Measurements from ENCODE around the gene EPGN. TPM values are rescaled to one million over a fixed set of nuclear protein-coding genes. Genes with fewer than 3 reads are reported as not detected.

The EPGN gene
- total RNA-seq, 5 donors from 2014 or later (not counting 1 experiment from before 2014, with no cell fraction given) = 0.77 to 4.0 TPM; not detected in 3

DNA sequence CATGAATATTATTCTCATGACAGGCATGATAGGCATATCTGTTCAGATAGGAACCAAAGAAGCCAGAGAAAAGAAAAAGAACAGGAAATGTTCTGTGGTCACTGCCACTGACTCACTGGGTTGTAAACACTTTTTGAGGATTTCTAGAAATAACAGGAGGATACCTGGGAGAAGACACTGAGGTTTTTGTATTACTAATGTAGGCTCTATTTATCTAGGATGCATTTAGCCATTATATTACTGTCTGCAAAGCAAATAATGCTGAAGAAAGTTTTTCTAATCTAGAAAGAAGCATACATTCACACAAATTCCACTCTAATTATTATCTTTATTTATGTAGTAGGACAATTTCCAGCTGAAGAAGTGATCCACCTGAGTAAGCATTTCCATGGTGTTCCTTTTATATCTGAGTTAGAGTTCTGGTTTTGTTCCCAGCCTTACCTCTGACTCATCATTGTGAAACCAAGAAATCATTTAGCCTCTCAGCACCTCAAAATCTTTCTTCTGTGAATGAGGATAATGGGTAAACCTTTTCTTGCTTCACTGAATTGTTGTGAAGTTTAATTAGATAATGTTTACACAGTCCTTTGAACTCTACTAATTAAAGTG lies 40.2 kb upstream of the EPGN start:
- Mint-ChIP-seq H3K27ac (no peak overlapping the region), H3K27me3 (no peaks in the 10 kb centered on the region)
- CTCF ChIA-PET = no interaction called here

DNA sequence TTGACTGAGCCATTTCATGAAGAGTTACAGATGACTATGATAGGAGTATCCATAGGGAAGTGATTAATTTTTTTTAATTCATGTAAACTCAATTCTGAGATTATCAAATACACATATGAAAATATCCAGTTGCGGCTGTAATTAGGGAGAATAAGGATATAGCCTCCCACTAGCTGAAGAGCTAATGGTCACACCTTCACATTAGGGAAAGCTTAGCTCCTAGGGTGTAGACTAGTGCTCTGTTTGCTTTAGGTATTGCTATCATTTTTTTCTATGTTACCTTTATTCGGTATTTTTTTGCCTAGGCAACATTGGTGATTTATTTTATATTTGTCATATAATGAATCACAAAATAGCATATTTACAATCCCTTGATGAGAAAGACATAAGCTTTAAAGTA lies 39.6 kb upstream of the EPGN start:
- DNase-seq (no peak), ATAC-seq (replicated peaks in 1 of 4) (no peak)
- H3K9me3 ChIP-seq = no peaks in the 10 kb centered on the region
- no peaks in the 10 kb centered on the region for H3K27me3 ChIP-seq (replicated peaks in 1 of 2; ENCODE audit: control insufficient read depth in 2 of 2, extremely low read depth in 1 of 2, insufficient read depth in 2 of 2, low read length in 1 of 2)
- H3K27me3 Mint-ChIP-seq = no peaks in the 10 kb centered on the region
- no peak overlapping the region for H3K4me3 ChIP-seq (ENCODE audit: control insufficient read depth in 1 of 2, extremely low read depth in 1 of 2, low read length in 1 of 2)
- H3K36me3 Mint-ChIP-seq = no peaks in the 10 kb centered on the region
- H3K27ac Mint-ChIP-seq = no peak overlapping the region
- H3K4me3 Mint-ChIP-seq = no peak overlapping the region
- no CpG with 5 or more reads among the region's 2 CpGs for WGBS (ENCODE audit: insufficient coverage)
- no peaks in the 10 kb centered on the region for H3K36me3 ChIP-seq (ENCODE audit: control insufficient read depth in 2 of 2, extremely low read depth in 1 of 2, insufficient read depth in 1 of 2, low read length in 1 of 2)
- POLR2A ChIA-PET = no interaction called here
- CTCF ChIA-PET = no interaction called here
- H3K4me1 ChIP-seq (ENCODE audit: control insufficient read depth in 1 of 2, extremely low read depth in 1 of 2, insufficient read depth in 2 of 2, low read length in 2 of 2) = no peaks in the 10 kb centered on the region
- H3K9me3 Mint-ChIP-seq = no peaks in the 10 kb centered on the region
- H3K4me1 Mint-ChIP-seq = peaks cover 0 to 4% (median 3%) of the 10 kb centered on the region in 3 donors
- H3K27ac ChIP-seq (ENCODE audit: low read length) = no peak overlapping the region

More for the DNA sequence above, 40.2 kb upstream of the EPGN start:
- H3K36me3 ChIP-seq (ENCODE audit: control insufficient read depth in 2 of 2, extremely low read depth in 1 of 2, insufficient read depth in 1 of 2, low read length in 1 of 2) = no peaks in the 10 kb centered on the region
- H3K9me3 ChIP-seq = no peaks in the 10 kb centered on the region
- no peak overlapping the region for H3K4me3 Mint-ChIP-seq
- H3K4me1 ChIP-seq (ENCODE audit: control insufficient read depth in 1 of 2, extremely low read depth in 1 of 2, insufficient read depth in 2 of 2, low read length in 2 of 2) = no peaks in the 10 kb centered on the region
- H3K4me3 ChIP-seq (ENCODE audit: control insufficient read depth in 1 of 2, extremely low read depth in 1 of 2, low read length in 1 of 2) = no peak overlapping the region
- H3K9me3 Mint-ChIP-seq = no peaks in the 10 kb centered on the region
- H3K36me3 Mint-ChIP-seq = no peaks in the 10 kb centered on the region
- no peak overlapping the region for H3K27ac ChIP-seq (ENCODE audit: low read length)
- H3K27me3 ChIP-seq (replicated peaks in 1 of 2; ENCODE audit: control insufficient read depth in 2 of 2, extremely low read depth in 1 of 2, insufficient read depth in 2 of 2, low read length in 1 of 2) = no peaks in the 10 kb centered on the region
- POLR2A ChIA-PET = interaction anchor here (0.6 kb wide), 2 partner anchors 663 to 874 kb away, joined by 4 to 7 read pairs; no protein-coding TSS in a partner anchor
- ATAC-seq (replicated peaks in 1 of 4) (no peak), DNase-seq (no peak)
- H3K4me1 Mint-ChIP-seq = peaks cover 0 to 4% (median 3%) of the 10 kb centered on the region in 3 donors

DNA sequence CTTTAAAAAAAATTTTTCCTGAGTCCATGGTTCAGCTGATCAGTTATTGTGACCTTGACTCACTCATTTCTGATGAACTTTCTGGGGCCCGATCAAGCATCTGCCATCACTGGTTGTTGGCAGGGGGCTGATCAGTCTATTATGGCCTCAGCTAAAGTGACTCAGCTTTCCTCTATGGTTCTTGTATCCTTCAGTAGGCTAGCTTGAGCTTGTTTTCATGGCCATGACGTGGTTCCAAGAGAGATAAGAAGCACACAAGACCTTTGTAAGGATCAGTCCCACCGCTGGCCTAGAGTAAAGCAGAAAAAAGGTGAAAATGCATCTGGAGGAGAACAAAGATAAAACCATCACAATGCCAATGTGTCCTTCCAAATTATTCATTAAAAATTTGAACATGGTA lies 29.8 kb upstream of the EPGN start:
- H3K9me3 ChIP-seq = no peaks in the 10 kb centered on the region
- no CpG with 5 or more reads among the region's 3 CpGs for WGBS (ENCODE audit: insufficient coverage)
- H3K4me1 ChIP-seq (ENCODE audit: control insufficient read depth in 1 of 2, extremely low read depth in 1 of 2, insufficient read depth in 2 of 2, low read length in 2 of 2) = no peaks in the 10 kb centered on the region
- Mint-ChIP-seq H3K27ac (no peak overlapping the region), H3K9me3 (no peaks in the 10 kb centered on the region), H3K4me3 (no peak overlapping the region), H3K36me3 (peaks cover 2% of the 10 kb centered on the region), H3K27me3 (no peaks in the 10 kb centered on the region), H3K4me1 (no peaks in the 10 kb centered on the region)
- DNase-seq (no peak), ATAC-seq (replicated peaks in 1 of 4) (no peak)
- ChIA-PET POLR2A (no interaction called here), CTCF (interaction anchor here in 1 of 2 donors (1.4 kb wide), 1 partner anchor 50 kb away, joined by 4 read pairs; no protein-coding TSS in a partner anchor)
- H3K27ac ChIP-seq (ENCODE audit: low read length) = no peak overlapping the region
- no peaks in the 10 kb centered on the region for H3K36me3 ChIP-seq (ENCODE audit: control insufficient read depth in 2 of 2, extremely low read depth in 1 of 2, insufficient read depth in 1 of 2, low read length in 1 of 2)
- H3K27me3 ChIP-seq (replicated peaks in 1 of 2; ENCODE audit: control insufficient read depth in 2 of 2, extremely low read depth in 1 of 2, insufficient read depth in 2 of 2, low read length in 1 of 2) = no peaks in the 10 kb centered on the region
- H3K4me3 ChIP-seq (ENCODE audit: control insufficient read depth in 1 of 2, extremely low read depth in 1 of 2, low read length in 1 of 2) = no peak overlapping the region

DNA sequence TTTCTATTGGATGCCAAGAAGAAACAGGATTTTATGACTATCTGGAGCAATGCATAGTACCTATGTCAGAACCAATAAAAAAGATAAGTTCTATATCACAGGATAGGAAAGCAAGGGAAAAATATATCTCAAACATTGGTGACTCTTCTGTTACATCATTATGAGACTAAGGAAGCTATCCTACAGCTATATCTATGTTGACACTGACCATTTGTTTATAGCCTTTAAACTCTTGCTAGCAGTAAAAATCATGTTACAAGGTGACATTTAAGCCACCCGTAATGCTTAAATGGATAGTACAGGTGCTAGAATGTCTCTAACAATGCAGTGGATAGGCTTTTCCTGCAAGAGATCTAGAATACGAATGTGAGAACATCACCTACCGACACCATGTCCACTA lies 28.6 kb upstream of the EPGN start:
- POLR2A ChIA-PET = no interaction called here
- Histone ChIP-seq H3K27ac (ENCODE audit: low read length) (no peak overlapping the region), H3K9me3 (no peaks in the 10 kb centered on the region), H3K4me1 (ENCODE audit: control insufficient read depth in 1 of 2, extremely low read depth in 1 of 2, insufficient read depth in 2 of 2, low read length in 2 of 2) (no peaks in the 10 kb centered on the region), H3K4me3 (ENCODE audit: control insufficient read depth in 1 of 2, extremely low read depth in 1 of 2, low read length in 1 of 2) (no peak overlapping the region), H3K27me3 (replicated peaks in 1 of 2; ENCODE audit: control insufficient read depth in 2 of 2, extremely low read depth in 1 of 2, insufficient read depth in 2 of 2, low read length in 1 of 2) (no peaks in the 10 kb centered on the region), H3K36me3 (ENCODE audit: control insufficient read depth in 2 of 2, extremely low read depth in 1 of 2, insufficient read depth in 1 of 2, low read length in 1 of 2) (no peaks in the 10 kb centered on the region)
- Mint-ChIP-seq H3K36me3 (peaks cover 5% of the 10 kb centered on the region), H3K27me3 (no peaks in the 10 kb centered on the region), H3K9me3 (no peaks in the 10 kb centered on the region), H3K4me1 (no peaks in the 10 kb centered on the region), H3K4me3 (no peak overlapping the region), H3K27ac (no peak overlapping the region)
- DNase-seq (no peak), ATAC-seq (replicated peaks in 1 of 4) (no peak)
- no CpG with 5 or more reads among the region's 3 CpGs for WGBS (ENCODE audit: insufficient coverage)
- CTCF ChIA-PET = no interaction called here

DNA sequence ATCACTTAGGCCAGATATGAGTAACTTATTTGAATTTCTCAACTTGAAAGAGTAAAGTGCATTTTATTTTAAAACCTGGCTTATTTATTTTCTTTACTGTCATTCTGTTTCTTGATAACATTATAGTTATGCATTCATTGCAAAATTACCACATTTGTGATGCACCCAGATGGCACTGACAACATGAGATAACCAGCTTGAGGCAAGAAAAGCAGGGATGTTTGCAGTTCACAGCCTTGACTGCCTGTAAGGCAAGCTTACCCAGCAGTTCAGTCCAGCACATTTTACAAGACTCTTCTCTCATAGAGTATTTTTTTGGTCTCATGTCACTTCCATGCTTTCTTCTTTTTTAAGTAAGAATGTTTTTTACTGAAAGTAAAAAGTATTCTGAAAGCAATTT lies 25.3 kb upstream of the EPGN start:
- DNase-seq (no peak), ATAC-seq (replicated peaks in 1 of 4) (no peak)
- Histone ChIP-seq H3K4me3 (ENCODE audit: control insufficient read depth in 1 of 2, extremely low read depth in 1 of 2, low read length in 1 of 2) (no peak overlapping the region), H3K9me3 (no peaks in the 10 kb centered on the region), H3K27ac (ENCODE audit: low read length) (no peak overlapping the region), H3K4me1 (ENCODE audit: control insufficient read depth in 1 of 2, extremely low read depth in 1 of 2, insufficient read depth in 2 of 2, low read length in 2 of 2) (no peaks in the 10 kb centered on the region), H3K27me3 (replicated peaks in 1 of 2; ENCODE audit: control insufficient read depth in 2 of 2, extremely low read depth in 1 of 2, insufficient read depth in 2 of 2, low read length in 1 of 2) (no peaks in the 10 kb centered on the region), H3K36me3 (ENCODE audit: control insufficient read depth in 2 of 2, extremely low read depth in 1 of 2, insufficient read depth in 1 of 2, low read length in 1 of 2) (peaks cover 0 to 2% of the 10 kb centered on the region in 2 donors)
- no peak overlapping the region for H3K27ac Mint-ChIP-seq
- H3K4me1 Mint-ChIP-seq = no peaks in the 10 kb centered on the region
- H3K9me3 Mint-ChIP-seq = no peaks in the 10 kb centered on the region
- H3K27me3 Mint-ChIP-seq = no peaks in the 10 kb centered on the region
- POLR2A ChIA-PET = no interaction called here
- H3K4me3 Mint-ChIP-seq = no peak overlapping the region
- peaks cover 5% of the 10 kb centered on the region for H3K36me3 Mint-ChIP-seq
- CTCF ChIA-PET = no interaction called here

DNA sequence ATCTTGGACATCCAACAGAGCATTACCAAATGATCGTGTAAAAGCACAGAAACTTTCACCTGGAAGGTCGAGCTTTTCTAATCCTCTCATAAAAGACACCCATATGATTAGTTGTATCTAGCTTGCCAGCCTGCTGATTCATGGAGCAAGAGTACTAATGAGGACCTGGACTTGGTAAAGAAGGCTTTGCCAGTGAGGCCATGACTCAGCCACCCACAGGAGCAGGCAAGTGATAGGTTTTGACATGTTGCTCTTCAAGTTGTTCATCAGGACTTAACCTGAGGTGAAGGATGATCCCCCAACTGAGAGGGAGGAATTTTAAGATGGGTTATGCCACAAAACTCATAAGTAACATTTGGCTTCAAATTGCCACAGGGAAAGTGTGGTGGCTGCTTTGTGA lies 24.7 kb upstream of the EPGN start:
- DNase-seq (no peak), ATAC-seq (replicated peaks in 1 of 4) (no peak)
- H3K27me3 Mint-ChIP-seq = no peaks in the 10 kb centered on the region
- Histone ChIP-seq H3K4me1 (ENCODE audit: control insufficient read depth in 1 of 2, extremely low read depth in 1 of 2, insufficient read depth in 2 of 2, low read length in 2 of 2) (no peaks in the 10 kb centered on the region), H3K36me3 (ENCODE audit: control insufficient read depth in 2 of 2, extremely low read depth in 1 of 2, insufficient read depth in 1 of 2, low read length in 1 of 2) (peaks cover 0 to 2% of the 10 kb centered on the region in 2 donors), H3K4me3 (ENCODE audit: control insufficient read depth in 1 of 2, extremely low read depth in 1 of 2, low read length in 1 of 2) (no peak overlapping the region), H3K27me3 (replicated peaks in 1 of 2; ENCODE audit: control insufficient read depth in 2 of 2, extremely low read depth in 1 of 2, insufficient read depth in 2 of 2, low read length in 1 of 2) (no peaks in the 10 kb centered on the region), H3K27ac (ENCODE audit: low read length) (no peak overlapping the region), H3K9me3 (no peaks in the 10 kb centered on the region)
- POLR2A ChIA-PET = no interaction called here
- H3K4me3 Mint-ChIP-seq = no peak overlapping the region
- no peak overlapping the region for H3K27ac Mint-ChIP-seq
- H3K9me3 Mint-ChIP-seq = no peaks in the 10 kb centered on the region
- H3K4me1 Mint-ChIP-seq = no peaks in the 10 kb centered on the region
- peaks cover 5% of the 10 kb centered on the region for H3K36me3 Mint-ChIP-seq
- CTCF ChIA-PET = no interaction called here
- no CpG with 5 or more reads among the region's 2 CpGs for WGBS (ENCODE audit: insufficient coverage)

DNA sequence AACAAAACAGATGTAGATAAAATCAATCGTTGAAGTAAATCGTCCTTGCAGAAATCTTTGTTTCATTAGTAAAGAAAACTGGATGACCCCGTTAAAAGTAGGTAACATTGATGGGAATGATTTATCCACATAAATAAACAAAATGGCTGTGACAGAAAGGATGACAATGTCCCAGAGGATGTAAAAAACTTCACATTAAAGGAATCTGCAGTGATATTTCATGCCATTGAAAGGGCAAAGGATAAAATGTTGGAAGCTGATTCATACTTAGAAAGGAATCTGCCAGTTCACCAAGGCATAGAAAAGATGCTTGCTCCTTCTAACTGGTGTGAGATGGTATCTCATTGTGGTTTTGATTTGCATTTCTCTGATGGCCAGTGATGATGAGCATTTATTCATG lies 24.2 kb upstream of the EPGN start:
- H3K27ac ChIP-seq (ENCODE audit: low read length) = no peak overlapping the region
- Mint-ChIP-seq H3K9me3 (no peaks in the 10 kb centered on the region), H3K4me3 (no peak overlapping the region), H3K27ac (no peak overlapping the region), H3K4me1 (no peaks in the 10 kb centered on the region), H3K27me3 (no peaks in the 10 kb centered on the region), H3K36me3 (peaks cover 5% of the 10 kb centered on the region)
- no peak for ATAC-seq (replicated peaks in 1 of 4)
- WGBS (ENCODE audit: insufficient coverage) = no CpG with 5 or more reads among the region's 3 CpGs
- no peak for DNase-seq
- H3K9me3 ChIP-seq = no peaks in the 10 kb centered on the region
- no peak overlapping the region for H3K4me3 ChIP-seq (ENCODE audit: control insufficient read depth in 1 of 2, extremely low read depth in 1 of 2, low read length in 1 of 2)
- H3K27me3 ChIP-seq (replicated peaks in 1 of 2; ENCODE audit: control insufficient read depth in 2 of 2, extremely low read depth in 1 of 2, insufficient read depth in 2 of 2, low read length in 1 of 2) = no peaks in the 10 kb centered on the region
- H3K4me1 ChIP-seq (ENCODE audit: control insufficient read depth in 1 of 2, extremely low read depth in 1 of 2, insufficient read depth in 2 of 2, low read length in 2 of 2) = no peaks in the 10 kb centered on the region
- H3K36me3 ChIP-seq (ENCODE audit: control insufficient read depth in 2 of 2, extremely low read depth in 1 of 2, insufficient read depth in 1 of 2, low read length in 1 of 2) = peaks cover 0 to 2% of the 10 kb centered on the region in 2 donors
- CTCF ChIA-PET = no interaction called here
- POLR2A ChIA-PET = no interaction called here

Measured in T-cell (primary cell).